Endothelial cell of hepatic sinusoid (primary cell): ENCODE results near the gene GRB10.

Experiments used
- in situ Hi-C: cut with HindIII; loops from 2 replicates; pipeline ENCODE4 v1.10.0; 2017; ENCODE audit warnings: low sequenced_read_pairs

Gene GRB10

GRCh38 chr7:50704844-50705243 is 77.9 kb downstream of the GRB10 start:
- in situ Hi-C loops = no loop called here

DNA sequence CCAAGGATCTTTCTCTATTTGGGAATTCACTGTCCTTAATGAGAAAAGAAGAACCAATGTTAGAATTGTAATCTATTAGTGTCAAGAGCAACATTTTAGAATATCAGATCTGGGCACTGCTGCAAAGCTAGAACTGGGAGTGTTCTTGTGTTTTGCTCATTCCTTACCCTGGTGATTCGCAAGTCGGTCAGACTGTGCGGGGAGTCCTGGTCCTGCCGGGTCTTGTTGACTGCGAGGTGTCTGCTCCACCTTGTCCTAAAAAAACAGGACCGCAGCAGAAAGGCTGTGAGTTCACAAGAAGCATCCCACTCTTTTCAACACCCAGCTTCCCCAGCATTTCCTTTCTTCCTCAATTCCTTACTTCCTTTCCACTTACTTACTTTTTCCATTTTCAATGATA is 79.0 kb downstream of the GRB10 start:
- in situ Hi-C loops = no loop called here

DNA sequence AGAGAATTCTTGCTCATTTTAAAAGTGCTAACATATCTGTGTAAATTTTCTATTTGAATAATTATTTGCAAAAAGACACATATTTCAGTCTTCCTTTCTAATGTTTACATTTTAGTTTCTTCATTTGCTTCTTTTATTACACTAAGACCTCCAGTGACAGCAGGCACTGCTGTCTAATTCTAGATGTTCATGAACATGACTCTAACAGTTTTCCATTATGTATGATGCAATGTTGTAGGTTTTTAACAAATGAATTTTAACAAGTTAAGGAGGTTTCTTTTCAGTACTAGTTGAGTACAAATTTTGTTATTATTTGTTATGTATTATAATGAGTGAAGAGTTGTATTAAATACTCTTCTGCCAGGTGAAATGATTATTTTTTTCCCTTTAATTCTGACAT is 83.6 kb downstream of the GRB10 start:
- in situ Hi-C loops = no loop called here

DNA sequence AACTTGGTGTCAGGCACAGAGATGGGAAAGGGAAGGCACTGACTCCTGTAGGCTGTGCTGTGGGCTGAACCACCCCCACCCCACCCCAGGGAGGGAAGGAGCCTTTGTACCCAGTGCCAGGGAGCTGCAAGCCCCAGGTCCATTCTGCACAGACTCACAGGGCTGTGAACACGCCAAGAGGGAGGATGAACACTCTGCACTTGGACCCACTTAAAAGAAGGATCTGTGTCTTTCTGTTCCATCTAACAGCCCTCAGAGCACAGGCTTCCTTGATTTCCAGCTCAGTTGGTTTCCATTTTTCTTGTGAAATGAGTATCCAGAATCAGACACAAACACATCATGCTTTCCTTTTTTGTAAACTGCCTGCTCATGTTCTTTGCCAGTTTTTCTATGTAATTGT is 84.9 kb downstream of the GRB10 start:
- in situ Hi-C loops = no loop called here

DNA sequence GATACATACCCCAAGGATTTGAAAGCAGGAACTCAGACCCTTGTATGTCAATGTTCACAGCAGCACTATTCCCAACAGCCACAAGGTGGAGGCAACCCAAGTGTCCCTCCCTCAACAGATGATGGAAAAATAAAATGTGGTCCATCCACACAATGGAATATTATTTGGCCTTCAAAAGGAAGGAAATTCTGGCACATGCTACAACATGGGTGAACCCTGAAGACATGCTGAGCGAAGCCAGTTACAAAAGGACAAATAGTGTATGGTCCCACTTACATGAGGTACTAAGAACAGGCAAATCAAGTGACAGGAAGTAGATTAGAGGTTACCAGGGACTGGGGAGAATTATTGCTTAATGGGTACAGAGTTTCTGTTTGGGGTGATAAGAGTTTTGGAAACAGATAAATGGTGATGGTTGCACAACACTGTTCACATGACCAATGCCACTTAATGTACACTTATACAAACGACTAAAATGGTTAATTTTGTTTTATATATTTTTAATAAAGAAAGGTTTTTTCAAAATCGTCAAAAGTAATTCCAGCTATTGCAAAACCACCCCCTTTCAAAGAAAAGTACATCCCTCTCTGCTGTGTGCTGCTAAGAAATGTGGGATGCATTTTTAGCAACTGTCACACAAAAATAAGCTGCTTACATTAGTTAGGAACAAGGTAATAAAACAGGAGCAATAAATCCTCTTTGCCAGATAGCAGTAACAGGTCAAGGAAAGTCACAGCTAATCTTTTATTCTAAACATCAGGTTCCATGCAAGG is 85.7 kb downstream of the GRB10 start:
- in situ Hi-C loops = no loop called here

GRCh38 chr7:50695026-50695425 is 87.7 kb downstream of the GRB10 start:
- in situ Hi-C loops = no loop called here

DNA sequence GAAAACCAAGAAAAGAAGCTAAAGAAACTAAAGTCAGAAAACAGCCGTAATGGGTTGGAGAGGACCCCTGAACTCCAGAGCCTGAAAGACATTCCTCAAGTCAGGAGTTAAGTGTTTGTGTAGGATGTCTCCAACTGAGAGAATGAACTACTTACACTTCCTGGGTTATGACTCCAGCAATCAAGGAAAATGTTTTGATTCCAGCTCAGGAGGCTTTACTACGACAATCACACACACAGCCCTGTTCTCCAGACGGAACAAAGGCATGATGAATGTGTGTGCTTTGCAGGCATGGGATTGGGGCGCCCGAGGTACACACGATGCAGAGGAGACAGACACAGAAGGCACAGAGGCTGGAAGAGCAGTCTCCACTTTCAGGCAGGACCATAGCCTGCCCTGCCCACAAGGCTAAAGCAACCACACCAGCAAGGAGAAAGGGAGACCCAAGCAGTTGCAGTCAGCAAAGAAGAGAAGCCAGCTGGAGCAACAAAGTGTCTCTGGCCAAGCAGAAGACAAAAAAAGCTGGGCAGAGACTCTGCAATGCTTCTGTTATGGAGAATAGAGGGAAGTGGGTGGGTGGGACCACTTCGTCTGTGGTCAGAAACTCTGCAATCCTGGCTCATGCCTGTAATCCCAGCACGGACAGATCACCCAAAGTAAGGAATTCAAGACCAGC is 89.1 kb downstream of the GRB10 start:
- in situ Hi-C loops = no loop called here

DNA sequence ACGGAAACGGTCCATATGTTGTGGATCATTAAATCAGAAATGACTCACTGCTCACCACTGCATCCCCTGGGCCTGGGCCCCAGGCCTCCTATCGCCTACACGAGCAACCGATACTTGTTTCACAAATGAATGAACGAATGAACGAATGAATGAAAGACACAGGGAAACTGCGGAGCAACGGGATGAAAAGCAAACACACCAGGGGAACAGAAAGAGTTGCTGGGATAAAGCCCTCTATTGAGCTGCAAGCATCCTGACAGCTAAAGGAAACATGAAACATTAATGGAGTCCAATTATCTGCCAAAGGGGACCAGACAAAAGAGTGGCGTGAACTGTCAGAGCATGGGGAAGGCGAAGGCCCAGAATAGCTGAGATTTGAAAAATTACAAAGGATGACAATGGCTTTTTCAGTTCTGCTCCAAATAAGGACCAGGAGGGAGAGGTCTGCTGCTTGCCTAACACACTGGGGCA is 92.1 kb downstream of the GRB10 start:
- in situ Hi-C loops = no loop called here

DNA sequence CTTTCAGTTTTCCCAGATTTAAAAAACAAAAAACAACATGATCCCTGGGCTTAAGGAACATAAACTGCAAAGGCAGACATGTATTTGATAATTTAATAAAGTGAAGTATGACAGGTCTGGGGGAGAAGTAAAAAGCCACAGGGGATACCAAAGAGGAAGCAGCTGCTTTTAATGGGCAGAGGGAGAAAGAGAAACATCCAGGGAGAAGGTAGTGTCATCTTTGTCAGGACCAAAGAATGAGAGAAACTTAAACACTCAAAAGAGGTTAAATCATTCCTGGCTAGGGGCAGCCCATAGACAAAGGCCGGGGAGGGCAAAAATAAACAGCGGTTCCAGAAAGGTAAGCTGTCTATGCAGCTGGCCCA is 94.5 kb downstream of the GRB10 start:
- in situ Hi-C loops = no loop called here

GRCh38 chr7:50687575-50688225 is 95.0 kb downstream of the GRB10 start:
- in situ Hi-C loops = no loop called here

DNA sequence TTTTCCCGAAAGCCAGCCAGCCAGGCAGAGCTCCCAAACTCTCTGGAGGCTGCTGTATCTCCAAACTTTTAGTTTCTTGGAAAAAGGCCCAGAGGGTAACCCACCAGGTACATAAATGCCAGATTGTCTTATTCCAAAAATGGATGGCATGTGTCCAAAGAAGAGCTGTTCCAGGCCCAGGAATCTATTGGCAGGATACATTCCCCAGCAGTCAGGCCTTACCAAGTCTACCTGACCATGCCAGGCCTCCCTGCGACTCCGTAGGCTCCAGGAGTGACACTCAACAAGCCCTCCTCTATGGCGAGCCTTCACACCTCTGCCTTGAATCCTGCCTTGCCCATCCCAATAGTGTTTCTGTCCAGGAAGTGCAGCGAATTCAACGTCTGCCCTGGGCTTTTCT is 95.6 kb downstream of the GRB10 start:
- in situ Hi-C loops = no loop called here

DNA sequence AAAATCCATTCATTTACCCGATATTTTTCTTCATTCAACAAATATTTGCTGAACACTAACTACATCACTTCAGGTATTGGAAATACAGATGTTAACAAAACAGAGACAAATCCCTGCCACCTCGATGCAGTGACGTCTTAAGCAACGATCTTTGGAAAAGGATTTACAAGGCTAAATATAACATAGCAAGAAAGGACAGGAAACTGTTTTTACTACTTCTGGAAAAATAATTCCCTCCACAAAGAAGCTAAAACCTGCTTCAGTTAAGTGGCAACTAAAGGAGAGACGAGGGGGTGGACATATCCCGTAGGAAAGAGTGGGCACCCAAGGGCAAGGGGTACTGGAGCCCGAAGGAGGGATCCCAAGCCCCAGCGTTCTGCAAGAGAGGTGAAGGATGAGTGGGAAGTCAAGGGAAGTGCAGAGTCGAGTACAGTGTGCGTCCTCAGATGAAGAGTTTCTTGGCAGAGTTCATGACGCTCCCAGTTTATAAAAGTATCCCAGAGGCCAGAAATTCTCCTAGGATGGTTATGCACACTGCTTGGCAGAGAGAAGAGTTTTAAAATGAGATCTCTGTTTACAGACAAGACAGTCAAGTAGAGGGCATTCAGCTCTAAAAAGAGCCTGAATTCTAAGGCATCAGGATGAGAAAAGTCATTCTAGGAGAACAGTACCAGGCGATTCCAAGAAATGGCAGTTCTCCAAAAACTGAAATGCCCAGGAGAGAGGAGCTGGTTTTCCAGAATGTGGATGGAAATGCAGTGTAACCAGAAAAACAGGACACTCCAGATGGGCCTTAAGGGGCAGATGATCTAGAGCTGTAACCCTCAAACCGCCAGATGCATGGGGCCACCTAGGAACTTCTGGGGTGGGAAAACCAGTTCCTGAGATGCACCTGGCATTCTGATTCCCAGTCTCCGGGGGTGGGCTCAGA is 97.3 kb downstream of the GRB10 start:
- in situ Hi-C loops = no loop called here

GRCh38 chr7:50684713-50685075 is 98.0 kb downstream of the GRB10 start:
- in situ Hi-C loops = no loop called here

DNA sequence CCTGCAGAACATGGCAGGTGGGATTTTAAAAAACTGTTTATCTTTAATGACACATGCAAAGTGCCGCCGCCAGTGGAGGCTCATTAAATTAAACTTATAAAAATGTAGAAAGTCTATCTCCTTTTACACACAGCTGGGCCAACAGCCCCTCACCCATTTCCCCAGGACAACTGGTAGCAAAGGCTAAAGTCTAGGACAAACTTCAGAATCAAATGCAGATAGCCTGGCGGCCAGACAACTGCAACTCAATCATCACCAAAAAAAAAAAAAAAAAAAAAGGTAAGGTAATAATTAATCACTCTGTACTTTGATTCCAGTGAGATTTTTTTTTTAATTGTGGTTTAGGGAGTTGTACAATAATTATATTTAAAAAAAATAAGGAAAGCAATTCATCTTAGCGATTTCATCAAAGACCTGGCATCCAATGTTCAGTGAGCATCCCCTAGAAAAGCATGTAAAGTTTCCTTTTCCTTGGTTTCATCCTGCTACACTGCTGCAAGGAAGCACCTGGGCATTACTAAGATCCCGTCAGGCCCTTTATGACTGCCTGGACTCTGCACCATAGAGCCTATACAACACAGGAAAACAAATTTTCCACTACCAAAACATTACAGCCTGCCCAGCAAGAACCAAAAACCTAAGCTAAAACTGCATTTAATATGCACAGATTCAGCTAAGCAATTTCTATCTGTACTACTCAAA is 98.5 kb downstream of the GRB10 start:
- in situ Hi-C loops = no loop called here

GRCh38 chr7:50682573-50682972 is 100.1 kb downstream of the GRB10 start:
- in situ Hi-C loops = no loop called here

DNA sequence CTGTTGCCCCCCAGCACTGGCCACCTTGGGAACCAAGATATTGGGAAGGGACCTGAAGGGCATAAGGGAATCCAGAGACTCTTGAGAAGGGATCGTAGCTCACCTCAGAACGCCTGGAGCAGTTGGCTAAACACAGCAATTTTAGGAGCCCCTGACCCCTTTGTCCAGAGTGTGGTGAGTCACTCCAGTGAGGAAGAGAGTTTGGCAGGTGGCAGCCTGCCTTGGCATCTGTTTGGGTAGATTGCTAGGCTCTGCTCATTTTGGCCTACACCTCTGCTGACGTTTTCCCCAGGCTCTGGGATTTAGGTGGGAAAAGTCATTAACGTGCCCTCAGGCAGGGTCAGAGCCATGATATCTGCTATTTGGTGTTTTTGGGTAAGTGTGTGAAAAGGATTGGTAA is 100.6 kb downstream of the GRB10 start:
- in situ Hi-C loops = no loop called here

GRCh38 chr7:50681432-50682045 is 101.2 kb downstream of the GRB10 start:
- in situ Hi-C loops = no loop called here

- in situ Hi-C loops = no loop called here
Observed at GRCh38 chr7:50679218-50680007, 103.3 kb downstream of the GRB10 start.

GRCh38 chr7:50678586-50678985 is 104.1 kb downstream of the GRB10 start:
- in situ Hi-C loops = no loop called here
